NCI-H2227 (cell line): ENCODE measurements around the gene TMCO1.
"Not testable (repeated sequence)": the region's sequence is repeated elsewhere in the genome, so short reads cannot be mapped to it uniquely, and the experiment has no call there.

Source experiments
- DNase-seq: peaks from one replicate; lab custom pipeline; 2025; ENCODE audit not compliant: unreplicated experiment; lab: John Stamatoyannopoulos, UW

Gene TMCO1

DNA sequence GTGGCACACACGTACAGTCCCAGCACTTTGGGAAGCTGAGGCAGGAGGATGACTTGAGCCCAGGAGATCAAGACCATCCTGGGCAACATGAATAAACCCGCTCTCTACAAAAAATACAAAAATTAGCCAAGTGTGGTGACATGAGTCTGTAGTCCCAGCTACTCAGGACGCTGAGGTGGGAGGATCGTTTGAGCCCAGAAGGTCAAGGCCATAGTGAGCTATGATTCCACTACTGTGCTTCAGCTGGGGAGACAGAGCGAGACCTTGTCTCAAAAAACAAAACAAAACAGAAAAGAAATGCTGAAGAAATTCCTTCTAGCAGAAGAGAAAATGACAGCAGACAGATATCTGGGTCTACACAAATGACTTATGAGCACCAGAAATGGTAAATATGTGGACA is 80.6 kb downstream of the TMCO1 start:
- no peak for DNase-seq

DNA sequence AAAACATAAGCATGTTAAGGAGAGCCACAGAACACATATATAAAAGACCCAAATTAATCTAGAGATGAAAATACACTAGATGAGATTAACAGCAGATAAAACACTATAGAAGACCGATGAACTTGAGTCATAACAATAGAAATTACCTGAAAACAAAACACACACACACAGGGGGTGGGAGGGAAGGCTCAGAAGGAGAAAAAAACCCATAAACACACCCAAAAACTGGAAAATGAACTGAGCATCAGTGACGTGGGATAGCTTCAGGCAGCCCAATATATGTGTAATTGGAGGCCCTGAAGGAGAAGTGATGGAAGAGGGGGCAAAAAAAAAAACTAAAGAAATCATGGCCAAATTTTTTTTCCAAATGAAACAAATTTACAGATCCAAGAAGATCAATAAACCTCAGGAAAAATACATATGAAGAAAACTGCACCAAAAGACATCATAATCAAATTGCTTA is 81.7 kb downstream of the TMCO1 start:
- no peak for DNase-seq

DNA sequence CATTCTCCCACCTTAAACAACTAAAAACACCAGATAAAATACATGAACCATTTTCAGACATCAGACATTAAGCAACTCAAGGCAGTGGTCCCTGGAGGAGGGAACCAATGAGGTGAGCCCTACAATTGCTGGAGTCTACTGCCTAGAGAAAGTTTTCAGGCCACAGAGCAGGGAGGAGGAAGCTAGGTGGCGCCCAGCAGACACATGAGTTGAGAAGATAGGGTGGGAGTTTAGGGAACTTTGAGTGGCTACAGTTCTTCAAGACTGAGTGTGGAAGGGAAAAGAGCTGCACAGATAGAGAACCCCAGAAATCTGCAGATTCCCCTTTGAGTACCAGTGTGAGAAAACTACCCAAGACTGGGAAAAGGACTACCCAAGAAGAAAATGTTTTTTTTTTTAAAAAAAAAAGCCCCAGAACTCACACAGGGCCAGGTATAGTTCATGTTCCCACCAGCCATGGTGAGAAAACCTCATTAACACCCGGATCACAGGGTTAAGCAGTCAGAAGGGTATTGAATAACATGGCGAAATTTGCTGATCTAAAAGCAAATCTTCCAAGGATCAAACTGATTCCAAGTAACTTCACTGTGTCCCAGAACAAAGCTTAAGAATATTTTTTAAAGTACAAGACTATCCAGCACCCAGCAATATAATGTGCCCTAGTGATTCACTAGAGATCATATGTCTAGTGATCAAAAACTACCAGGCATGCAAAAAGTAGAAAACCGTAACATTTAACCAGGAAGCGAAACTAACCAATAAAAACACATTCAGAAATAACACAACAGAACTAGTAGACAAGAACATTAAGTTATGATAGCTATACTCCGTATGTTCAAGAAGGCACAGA is 82.3 kb downstream of the TMCO1 start:
- DNase-seq, result no peak

DNA sequence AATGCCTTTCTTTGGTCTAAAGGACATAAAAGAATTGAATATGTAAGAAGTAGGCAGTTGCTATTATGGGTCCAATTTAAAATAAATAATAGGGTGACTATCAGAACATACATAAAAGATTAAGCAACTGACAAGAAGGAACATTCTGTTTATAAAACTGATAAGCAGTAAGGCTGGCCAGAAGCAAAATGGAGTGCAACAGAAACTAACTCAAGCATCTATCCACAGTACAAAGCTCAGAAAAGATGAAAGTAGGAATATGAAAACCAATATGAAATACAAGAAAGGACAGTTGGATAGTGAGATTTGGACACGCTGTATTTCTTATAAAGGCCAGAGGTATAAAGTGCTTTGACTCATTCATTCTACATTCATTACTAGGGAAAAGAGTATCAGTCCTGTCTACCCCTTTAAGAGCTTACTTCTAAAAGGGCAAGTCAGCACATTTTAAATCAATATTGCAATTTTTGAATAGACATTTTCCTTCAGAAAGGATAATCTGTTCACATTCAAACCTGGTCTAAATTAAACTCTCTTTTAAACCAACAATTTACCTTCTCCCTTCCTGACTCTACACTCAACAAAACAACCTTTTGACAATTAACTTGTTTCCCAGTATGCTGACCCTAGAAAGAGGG is 84.7 kb downstream of the TMCO1 start:
- DNase-seq, result no peak

DNA sequence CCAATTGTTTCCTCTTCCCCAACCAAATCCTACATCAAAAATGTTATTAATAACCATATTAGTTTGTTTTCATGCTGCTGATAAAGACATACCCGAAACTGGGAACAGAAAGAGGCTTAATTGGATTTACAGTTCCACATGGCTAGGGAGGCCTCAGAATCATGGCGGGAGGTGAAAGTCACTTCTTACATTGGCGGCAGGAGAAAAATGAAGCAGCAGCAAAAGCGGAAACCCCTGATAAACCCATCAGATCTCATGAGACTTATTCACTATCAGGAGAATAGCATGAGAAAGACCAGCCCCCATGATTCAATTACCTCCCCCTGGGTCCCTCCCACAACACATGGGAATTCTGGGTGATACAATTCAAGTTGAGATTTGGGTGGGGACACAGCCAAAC is 87.9 kb downstream of the TMCO1 start:
- DNase-seq, result not testable (repeated sequence)

DNA sequence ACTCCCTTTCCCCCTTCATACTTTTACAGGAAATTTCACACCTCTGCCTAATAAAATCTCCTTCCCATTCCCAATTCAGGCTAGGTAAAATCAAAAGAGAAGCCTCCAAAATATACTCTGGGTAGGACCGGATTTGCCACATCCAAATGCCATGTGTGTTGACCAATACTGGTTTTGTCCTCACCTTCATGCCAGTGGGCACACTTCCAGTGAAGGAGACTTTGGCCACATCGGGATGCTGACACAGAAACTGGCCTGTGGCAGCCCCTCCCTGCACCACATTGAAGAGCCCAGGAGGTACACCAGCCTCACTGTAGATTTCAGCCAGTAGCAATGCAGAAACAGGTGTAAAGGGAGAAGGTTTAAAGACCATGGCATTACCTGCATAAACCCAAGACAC is 88.4 kb downstream of the TMCO1 start:
- DNase-seq, result no peak

DNA sequence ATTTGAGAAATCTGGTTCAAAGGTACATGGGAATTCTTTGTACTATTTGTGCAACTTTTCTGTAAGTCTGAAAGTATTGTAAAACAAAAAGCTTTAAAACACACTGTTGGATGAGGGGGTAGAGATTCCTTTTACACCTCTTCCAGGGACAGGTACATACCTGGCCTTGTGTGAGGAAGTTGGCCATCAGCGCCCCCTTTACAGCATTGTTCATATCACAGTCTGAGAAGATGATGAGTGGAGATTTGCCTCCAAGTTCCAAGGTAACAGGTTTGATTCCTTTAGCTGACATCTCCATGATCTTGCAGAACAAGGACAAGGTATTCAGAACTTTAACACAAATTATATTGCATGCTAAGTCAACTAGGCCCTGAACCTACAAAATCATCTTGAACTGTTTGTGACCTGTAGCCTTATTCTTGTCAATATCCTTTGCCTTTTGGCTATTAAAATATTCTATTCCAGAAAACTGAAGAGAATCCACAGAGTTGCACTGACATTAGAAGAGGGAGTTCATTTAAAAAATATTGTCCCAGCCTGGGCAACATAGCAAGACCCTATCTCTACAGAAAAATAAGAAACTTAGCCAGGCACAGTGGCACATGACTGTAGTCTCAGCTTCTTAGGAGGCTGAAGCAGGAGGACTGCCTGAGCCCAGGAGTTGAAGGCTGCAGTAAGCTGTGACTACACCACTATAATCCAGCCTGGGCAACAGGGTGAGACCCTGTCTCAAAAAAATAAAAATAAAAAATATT is 89.2 kb downstream of the TMCO1 start:
- no peak for DNase-seq

DNA sequence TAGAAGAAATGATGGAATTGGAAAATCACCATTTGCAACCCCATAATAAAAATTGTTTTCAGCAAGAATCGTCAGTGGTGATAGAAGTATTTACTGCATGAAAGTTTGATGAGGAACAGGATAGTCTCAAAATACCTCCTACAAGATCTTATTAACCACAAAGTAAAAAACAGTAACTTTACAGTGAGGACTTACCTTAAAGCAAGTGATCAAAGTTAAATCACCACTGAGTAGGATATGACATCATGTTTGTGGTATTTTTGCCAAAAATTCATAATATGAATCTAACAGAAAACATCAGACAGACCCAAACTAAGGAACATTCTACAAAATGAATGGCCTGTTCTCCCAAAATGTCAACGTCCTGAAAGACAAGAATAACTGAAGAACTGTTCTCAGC is 90.2 kb downstream of the TMCO1 start:
- DNase-seq, result no peak
